Peyer's patch (tissue), 4 donors: ENCODE measurements around the gene METTL21A. TPM values are rescaled to one million over a fixed set of nuclear protein-coding genes. Genes with fewer than 3 reads are reported as not detected.

Experiments
- DNase-seq, 3 donors: peaks; one replicate each; pipeline ENCODE4 v3.0.0-alpha.2; 2017 to 2019
- H3K27ac ChIP-seq, 4 donors: fragments of 200-600 bp; sonication (generic); one replicate each; pipeline ENCODE4 v1.5.1; 2016 to 2019
- H3K27me3 ChIP-seq, 2 donors: fragments of 200-600 bp; sonication (generic); one replicate each; pipeline ENCODE4 v1.5.1; 2019
- H3K36me3 ChIP-seq, 3 donors: fragments of 200-600 bp; sonication (generic); one replicate each; pipeline ENCODE4 v1.5.1; 2016 to 2019
- H3K4me1 ChIP-seq, 4 donors: fragments of 200-600 bp; sonication (generic); one replicate each; pipeline ENCODE4 v1.5.1; 2016 to 2019
- H3K4me3 ChIP-seq, 4 donors: fragments of 200-600 bp; sonication (generic); 1 replicate in 3 of 4; 2 replicates in 1 of 4; pipeline ENCODE4 v1.5.1; 2016 to 2019; ENCODE audit warnings: mild to moderate bottlenecking in 1 of 4
- H3K9me3 ChIP-seq, 4 donors: fragments of 200-600 bp; sonication (generic); one replicate each; pipeline ENCODE4 v1.5.1; 2016 to 2019; ENCODE audit warnings: mild to moderate bottlenecking in 1 of 4
- POLR2A ChIP-seq, 2 donors: fragments of 450-650 bp; IDR thresholded peaks; one replicate each; pipeline ENCODE4 v1.5.1; 2017; ENCODE audit warnings: antibody characterized with exemption in 2 of 2, mild to moderate bottlenecking in 2 of 2, moderate library complexity in 2 of 2
- total RNA-seq, 4 donors: library from RNA; depleted of rRNA; stranded (reverse); fragments of >200 nt; gene quantifications; one replicate each; pipeline ENCODE4 v1.1.0, GENCODE V29; 2016
- TF ChIP-seq, protein P1 (sequence below), 6 experiments: fragments of 450-650 bp in 4 of 6; fragments of 200-600 bp in 2 of 6; sonication (generic) in 1 of 6; IDR thresholded peaks; one replicate each; pipeline ENCODE4 v1.5.1; 2017 to 2019; ENCODE audit warnings: antibody characterized with exemption in 6 of 6, mild to moderate bottlenecking in 3 of 6, moderate library complexity in 1 of 6

Gene METTL21A
- total RNA-seq, 4 donors from 2014 or later: 7.0 to 23.1 (median 9.0) TPM

DNA sequence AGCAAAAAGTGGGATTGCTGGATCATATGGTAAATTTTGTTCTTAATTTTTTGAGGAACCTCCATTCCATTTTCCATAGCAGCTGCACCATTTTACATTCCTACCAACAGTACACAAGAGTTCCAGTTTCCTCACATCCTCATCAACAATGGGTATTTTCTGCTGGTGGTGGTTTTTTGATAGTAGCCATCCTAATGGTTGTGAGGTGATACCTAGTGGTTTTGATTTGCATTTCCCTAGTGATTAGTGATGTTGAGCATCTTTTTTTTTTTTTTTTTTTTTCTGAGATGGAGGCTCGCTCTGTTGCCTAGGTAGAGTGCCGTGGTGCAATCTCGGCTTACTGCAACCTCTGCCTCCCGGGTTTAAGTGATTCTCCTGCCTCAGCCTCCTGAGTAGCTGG, 30.5 kb downstream of the METTL21A start:
- H3K4me1 ChIP-seq: no peaks in the 10 kb centered on the region
- DNase-seq: no peak
- H3K9me3 ChIP-seq: no peaks in the 10 kb centered on the region
- peaks cover 0 to 53% (median 0%) of the 10 kb centered on the region in 3 donors for H3K36me3 ChIP-seq
- H3K27me3 ChIP-seq: no peaks in the 10 kb centered on the region
- TF ChIP-seq, protein P1, sequence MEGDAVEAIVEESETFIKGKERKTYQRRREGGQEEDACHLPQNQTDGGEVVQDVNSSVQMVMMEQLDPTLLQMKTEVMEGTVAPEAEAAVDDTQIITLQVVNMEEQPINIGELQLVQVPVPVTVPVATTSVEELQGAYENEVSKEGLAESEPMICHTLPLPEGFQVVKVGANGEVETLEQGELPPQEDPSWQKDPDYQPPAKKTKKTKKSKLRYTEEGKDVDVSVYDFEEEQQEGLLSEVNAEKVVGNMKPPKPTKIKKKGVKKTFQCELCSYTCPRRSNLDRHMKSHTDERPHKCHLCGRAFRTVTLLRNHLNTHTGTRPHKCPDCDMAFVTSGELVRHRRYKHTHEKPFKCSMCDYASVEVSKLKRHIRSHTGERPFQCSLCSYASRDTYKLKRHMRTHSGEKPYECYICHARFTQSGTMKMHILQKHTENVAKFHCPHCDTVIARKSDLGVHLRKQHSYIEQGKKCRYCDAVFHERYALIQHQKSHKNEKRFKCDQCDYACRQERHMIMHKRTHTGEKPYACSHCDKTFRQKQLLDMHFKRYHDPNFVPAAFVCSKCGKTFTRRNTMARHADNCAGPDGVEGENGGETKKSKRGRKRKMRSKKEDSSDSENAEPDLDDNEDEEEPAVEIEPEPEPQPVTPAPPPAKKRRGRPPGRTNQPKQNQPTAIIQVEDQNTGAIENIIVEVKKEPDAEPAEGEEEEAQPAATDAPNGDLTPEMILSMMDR (IDR thresholded peaks at IDR 0.05): no peak
- TF ChIP-seq POLR2A (IDR thresholded peaks at IDR 0.05): no peak
- no peak overlapping the region for H3K4me3 ChIP-seq
- no peak overlapping the region for H3K27ac ChIP-seq

DNA sequence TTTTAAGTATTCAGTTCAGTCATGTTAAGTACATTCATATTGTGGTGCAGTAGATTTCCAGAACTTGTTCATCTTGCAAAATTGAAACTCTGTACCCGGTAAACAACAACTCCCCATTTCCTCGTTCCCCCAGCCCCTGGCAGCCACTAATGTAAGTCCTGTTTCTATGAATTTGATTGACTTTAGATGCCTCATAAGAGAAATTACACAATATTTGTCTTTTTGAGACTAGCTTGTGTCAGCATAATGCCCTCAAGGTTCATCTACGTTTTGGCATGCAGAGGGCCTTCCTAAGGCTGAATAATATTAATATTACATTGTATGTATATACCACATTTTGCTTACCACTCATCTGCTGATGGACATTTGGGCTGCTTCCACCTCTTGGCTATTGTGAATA, 30.9 kb downstream of the METTL21A start:
- H3K4me1 ChIP-seq: no peaks in the 10 kb centered on the region
- H3K27ac ChIP-seq: no peak overlapping the region
- no peaks in the 10 kb centered on the region for H3K27me3 ChIP-seq
- no peak for TF ChIP-seq POLR2A (IDR thresholded peaks at IDR 0.05)
- TF ChIP-seq, protein P1 (IDR thresholded peaks at IDR 0.05): no peak
- H3K4me3 ChIP-seq: no peak overlapping the region
- no peaks in the 10 kb centered on the region for H3K9me3 ChIP-seq
- peaks cover 0 to 56% (median 0%) of the 10 kb centered on the region in 3 donors for H3K36me3 ChIP-seq
- DNase-seq: no peak

DNA sequence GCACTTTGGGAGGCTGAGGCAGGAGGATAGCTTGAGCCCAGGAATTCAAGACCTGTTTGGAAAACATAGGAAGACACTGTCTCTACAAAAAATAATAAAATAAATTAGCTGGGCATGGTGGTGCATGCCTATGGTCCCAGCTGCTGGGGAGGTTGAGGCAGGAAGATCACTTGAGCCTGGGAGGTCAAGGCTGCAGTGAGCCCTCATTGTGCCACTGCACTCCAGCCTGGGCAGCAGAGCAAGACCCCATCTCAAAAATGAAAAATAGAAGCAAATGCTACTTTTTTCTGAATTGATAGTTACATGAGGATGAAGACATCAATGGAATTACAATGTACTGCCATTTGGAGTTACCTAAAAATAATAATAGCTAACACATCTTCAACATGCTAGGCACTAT, 31.9 kb downstream of the METTL21A start:
- DNase-seq: no peak
- Histone ChIP-seq H3K4me1 (no peaks in the 10 kb centered on the region), H3K9me3 (no peaks in the 10 kb centered on the region), H3K27me3 (no peaks in the 10 kb centered on the region), H3K27ac (no peak overlapping the region), H3K4me3 (no peak overlapping the region), H3K36me3 (peaks cover 0 to 60% (median 0%) of the 10 kb centered on the region in 3 donors)
- TF ChIP-seq, protein P1 (IDR thresholded peaks at IDR 0.05): no peak
- TF ChIP-seq POLR2A (IDR thresholded peaks at IDR 0.05): no peak

DNA sequence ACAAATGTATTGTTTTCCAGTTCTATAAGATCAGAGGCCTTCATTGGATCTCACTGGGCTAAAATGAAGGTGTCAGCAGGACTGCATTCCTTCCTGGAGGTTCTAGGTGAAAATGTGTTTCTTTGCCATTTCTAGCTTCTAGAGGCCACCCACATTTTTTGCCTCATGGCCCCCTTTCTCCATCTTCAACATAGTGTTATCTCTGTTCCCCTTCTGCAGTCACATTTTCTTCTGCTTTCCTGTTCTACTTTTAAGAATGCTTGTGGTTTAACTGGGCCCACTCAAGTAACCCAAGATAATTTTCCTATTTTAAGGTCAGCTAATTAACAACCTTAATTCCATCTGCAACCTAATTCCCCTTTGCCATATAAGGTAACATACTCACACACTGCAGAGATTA, 36.1 kb downstream of the METTL21A start:
- peaks cover 0 to 52% (median 0%) of the 10 kb centered on the region in 3 donors for H3K36me3 ChIP-seq
- no peak overlapping the region for H3K4me3 ChIP-seq

DNA sequence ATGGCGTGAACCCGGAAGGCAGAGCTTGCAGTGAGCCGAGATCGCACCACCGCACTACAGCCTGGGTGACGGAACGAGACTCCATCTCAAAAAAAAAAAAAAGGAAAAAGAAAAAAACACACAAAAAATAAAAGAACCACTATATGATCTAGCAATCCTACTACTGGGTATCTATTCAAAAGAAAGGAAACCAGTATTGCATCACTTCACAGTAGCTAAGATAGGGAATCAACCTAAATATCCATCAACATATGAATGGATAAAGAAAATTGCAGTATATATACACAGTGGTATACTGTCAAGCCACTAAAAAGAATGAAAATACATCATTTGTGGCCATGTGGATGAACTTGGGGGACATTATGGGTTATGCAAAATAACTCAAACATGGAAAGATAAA, 37.9 kb downstream of the METTL21A start:
- Histone ChIP-seq H3K4me3 (no peak overlapping the region), H3K27ac (no peak overlapping the region), H3K4me1 (no peaks in the 10 kb centered on the region), H3K27me3 (no peaks in the 10 kb centered on the region), H3K9me3 (no peaks in the 10 kb centered on the region), H3K36me3 (peaks cover 0 to 52% (median 0%) of the 10 kb centered on the region in 3 donors)
- DNase-seq: no peak
- TF ChIP-seq, protein P1 (IDR thresholded peaks at IDR 0.05): no peak
- no peak for TF ChIP-seq POLR2A (IDR thresholded peaks at IDR 0.05)

More for the DNA sequence above, 36.1 kb downstream of the METTL21A start:
- Histone ChIP-seq H3K9me3 (no peaks in the 10 kb centered on the region), H3K4me1 (no peaks in the 10 kb centered on the region), H3K27me3 (no peaks in the 10 kb centered on the region), H3K27ac (no peak overlapping the region)
- no peak for TF ChIP-seq POLR2A (IDR thresholded peaks at IDR 0.05)
- TF ChIP-seq, protein P1 (IDR thresholded peaks at IDR 0.05): no peak
- no peak for DNase-seq

DNA sequence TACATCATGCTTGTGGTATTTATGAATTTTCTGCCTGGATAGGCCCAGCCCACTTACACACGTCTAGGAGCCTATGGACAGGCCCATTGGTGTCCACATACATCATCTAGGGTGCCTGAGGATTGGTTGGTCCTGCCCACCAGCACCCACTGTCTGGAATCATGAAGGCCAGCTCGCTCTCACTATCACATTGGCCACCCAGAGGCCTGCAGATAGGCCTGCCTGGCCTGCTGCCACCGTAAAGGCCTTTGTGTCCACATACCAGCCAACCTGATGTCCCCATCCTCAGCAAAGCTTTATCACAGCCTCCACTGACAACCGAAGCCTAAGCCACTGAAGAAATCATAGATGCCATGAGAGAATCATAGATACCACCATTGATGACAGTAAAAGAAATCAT, 40.2 kb downstream of the METTL21A start:
- H3K4me3 ChIP-seq: no peak overlapping the region
- H3K9me3 ChIP-seq: no peaks in the 10 kb centered on the region
- no peak for TF ChIP-seq POLR2A (IDR thresholded peaks at IDR 0.05)
- TF ChIP-seq, protein P1 (IDR thresholded peaks at IDR 0.05): no peak
- no peak for DNase-seq
- H3K27me3 ChIP-seq: no peaks in the 10 kb centered on the region
- no peak overlapping the region for H3K27ac ChIP-seq
- peaks cover 0 to 55% (median 0%) of the 10 kb centered on the region in 3 donors for H3K36me3 ChIP-seq
- no peaks in the 10 kb centered on the region for H3K4me1 ChIP-seq
